OCI-LY7 (cell line): Measurements from ENCODE around the gene MINDY2. TPM values are rescaled to one million over a fixed set of nuclear protein-coding genes. Genes with fewer than 3 reads are reported as not detected.

Experiments
- BruUV-seq: library from RNA; stranded (reverse); fragments of 400-500 nt; replicated peaks from 2 replicates; lab custom pipeline; 2021; lab: Mats Ljungman, UMichigan
- CTCF ChIA-PET: fragments of 300-600 bp; sonication (Branson Sonifier 250); formaldehyde crosslinking; loops from one replicate; lab custom pipeline; 2022; ENCODE audit warnings: antibody characterized with exemption; ENCODE audit not compliant: unreplicated experiment; lab: Charles Lee
- POLR2A ChIA-PET: fragments of 300-600 bp; sonication (Branson Sonifier 250); formaldehyde crosslinking; loops from one replicate; lab custom pipeline; 2022; ENCODE audit warnings: antibody characterized with exemption; lab: Charles Lee
- DNase-seq: peaks from one replicate; pipeline ENCODE4 v3.0.0-alpha.2; 2015; ENCODE audit warnings: low spot score
- H2AFZ ChIP-seq: fragments of 200-600 bp; sonication (generic), shearing (Covaris generic); 2 replicates; pipeline ENCODE4 v1.6.1; 2014; ENCODE audit warnings: mild to moderate bottlenecking, antibody characterized with exemption, low read length, moderate library complexity
- H3K27ac ChIP-seq: fragments of 200-600 bp; sonication (generic); 2 replicates; pipeline ENCODE4 v1.5.1; 2014; ENCODE audit warnings: mixed run types, low read depth, mild to moderate bottlenecking, moderate library complexity, low read length, inconsistent platforms; ENCODE audit not compliant: poor library complexity, severe bottlenecking
- H3K36me3 ChIP-seq: fragments of 200-600 bp; sonication (generic); 2 replicates; pipeline ENCODE4 v1.6.1; 2014; ENCODE audit warnings: mild to moderate bottlenecking, antibody characterized with exemption, low read length, moderate library complexity, mixed read lengths; ENCODE audit not compliant: insufficient read depth
- H3K4me1 ChIP-seq: fragments of 200-600 bp; sonication (generic); 2 replicates; pipeline ENCODE4 v1.5.1; 2014; ENCODE audit warnings: mild to moderate bottlenecking, low read length; ENCODE audit not compliant: insufficient read depth, poor library complexity, severe bottlenecking
- H3K4me2 ChIP-seq: fragments of 200-600 bp; sonication (generic); 2 replicates; pipeline ENCODE4 v1.6.1; 2014; ENCODE audit warnings: mild to moderate bottlenecking, low read length
- H3K4me3 ChIP-seq: fragments of 200-600 bp; sonication (generic); 2 replicates; pipeline ENCODE4 v1.5.1; 2014; ENCODE audit warnings: mild to moderate bottlenecking, low read depth, low read length; ENCODE audit not compliant: poor library complexity, severe bottlenecking
- H3K79me2 ChIP-seq: fragments of 200-600 bp; sonication (generic); 2 replicates; pipeline ENCODE4 v1.6.1; 2016; ENCODE audit warnings: low read depth, mild to moderate bottlenecking, low read length, moderate library complexity, mixed read lengths; ENCODE audit not compliant: insufficient read depth
- H3K9me2 ChIP-seq: fragments of 200-600 bp; sonication (generic); 2 replicates; pipeline ENCODE4 v1.6.1; 2016; ENCODE audit warnings: mild to moderate bottlenecking, low read length, mixed read lengths; ENCODE audit not compliant: insufficient read depth
- H3K9me3 ChIP-seq: fragments of 200-600 bp; sonication (generic); 2 replicates; pipeline ENCODE4 v1.6.1; 2014; ENCODE audit warnings: mild to moderate bottlenecking, mixed run types, low read length, mixed read lengths
- H4K20me1 ChIP-seq: fragments of 200-600 bp; sonication (generic); 2 replicates; pipeline ENCODE4 v1.6.1; 2014; ENCODE audit warnings: mild to moderate bottlenecking, antibody characterized with exemption, low read length, moderate library complexity, mixed read lengths; ENCODE audit not compliant: insufficient read depth
- CTCF ChIP-seq: fragments of 200-600 bp; sonication (generic); conservative IDR thresholded peaks from 2 replicates; pipeline ENCODE4 v1.5.1; 2014; ENCODE audit warnings: mild to moderate bottlenecking, antibody characterized with exemption, low read length, moderate library complexity, mixed read lengths
- EZH2phosphoT487 ChIP-seq: fragments of 200-600 bp; sonication (generic); IDR thresholded peaks from 2 replicates; pipeline ENCODE4 v1.6.1; 2018; ENCODE audit warnings: low read depth, borderline replicate concordance, mild to moderate bottlenecking, mixed run types, antibody characterized with exemption, low read length, moderate library complexity, mixed read lengths
- intact Hi-C: fragments of 100-400 bp; cut with micrococcal nuclease; formaldehyde crosslinking; loops from one replicate; pipeline ENCODE4 v1.10.0; 2022; ENCODE audit not compliant: unreplicated experiment
- total RNA-seq, 2 experiments: library from RNA; depleted of rRNA in 1 of 2; stranded (reverse); fragments of >200 nt in 1 of 2; shearing (Covaris generic) in 1 of 2; gene quantifications; 2 replicates each; pipeline ENCODE4 v1.2.3, GENCODE V29; 2014 to 2022

MINDY2 gene
- total RNA-seq, 2 experiments from 2014 or later, result 10.5 to 15.7 TPM

DNA sequence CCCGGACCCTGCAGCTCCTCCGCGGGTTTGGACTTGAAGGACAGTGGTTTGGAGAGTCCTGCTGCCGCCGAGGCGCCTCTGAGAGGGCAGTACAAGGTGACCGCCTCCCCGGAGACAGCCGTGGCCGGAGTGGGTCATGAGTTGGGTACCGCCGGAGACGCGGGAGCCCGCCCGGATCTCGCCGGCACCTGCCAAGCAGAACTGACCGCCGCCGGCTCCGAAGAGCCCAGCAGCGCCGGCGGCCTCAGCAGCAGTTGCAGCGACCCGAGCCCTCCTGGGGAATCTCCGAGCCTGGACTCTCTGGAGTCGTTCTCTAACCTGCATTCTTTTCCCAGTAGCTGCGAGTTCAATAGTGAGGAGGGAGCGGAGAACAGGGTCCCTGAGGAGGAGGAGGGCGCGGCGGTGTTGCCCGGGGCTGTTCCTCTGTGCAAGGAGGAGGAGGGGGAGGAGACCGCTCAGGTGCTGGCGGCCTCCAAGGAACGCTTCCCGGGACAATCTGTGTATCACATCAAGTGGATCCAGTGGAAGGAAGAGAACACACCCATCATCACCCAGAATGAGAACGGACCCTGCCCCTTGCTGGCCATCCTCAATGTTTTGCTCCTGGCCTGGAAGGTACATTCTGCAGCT, 634 bp downstream of the MINDY2 start:
- peak overlapping the region; percentile 90 for H3K4me3 ChIP-seq
- H3K9me2 ChIP-seq, result no peaks in the 10 kb centered on the region
- POLR2A ChIA-PET, result interaction anchor here (0.6 to 2.0 kb wide), 14 partner anchors 9 to 641 kb away, joined by 3 to 12 read pairs (median 3); no protein-coding TSS in a partner anchor
- H3K4me2 ChIP-seq, result peak overlapping the region; percentile 88
- TF ChIP-seq CTCF (no peak), EZH2phosphoT487 (no peak)
- H3K36me3 ChIP-seq, result no peaks in the 10 kb centered on the region
- peak overlapping the region; percentile 31 for H3K27ac ChIP-seq
- BruUV-seq, result no TSS peak
- no peaks in the 10 kb centered on the region for H4K20me1 ChIP-seq
- CTCF ChIA-PET, result interaction anchor here (0.6 to 2.5 kb wide), 5 partner anchors 16 to 560 kb away, joined by 3 to 10 read pairs (median 4); no protein-coding TSS in a partner anchor
- H3K79me2 ChIP-seq, result peaks cover 14% of the 10 kb centered on the region; the same call in 1 of the 2 replicates
- peaks cover 34% of the 10 kb centered on the region for H3K4me1 ChIP-seq
- peak; percentile 22 for DNase-seq
- H3K9me3 ChIP-seq, result no peaks in the 10 kb centered on the region
- H2AFZ ChIP-seq, result peak overlapping the region; percentile 83
- intact Hi-C loops, result loop anchor here (1.0 to 5.0 kb wide), 3 partner anchors 23 to 499 kb away; partner anchors contain the start of gene SLTM

GRCh38 chr15:58773024-58773423, 1.9 kb downstream of the MINDY2 start:
- no TSS peak for BruUV-seq
- H3K4me2 ChIP-seq, result peak overlapping the region; percentile 88
- ChIA-PET POLR2A (no interaction called here), CTCF (no interaction called here)
- no peak for TF ChIP-seq CTCF
- no peak for TF ChIP-seq EZH2phosphoT487
- no peaks in the 10 kb centered on the region for H3K9me2 ChIP-seq
- H3K36me3 ChIP-seq, result no peaks in the 10 kb centered on the region
- intact Hi-C loops, result loop anchor here (5.0 kb wide), 1 partner anchor 501 kb away; no protein-coding TSS in a partner anchor
- H3K9me3 ChIP-seq, result no peaks in the 10 kb centered on the region
- H3K4me3 ChIP-seq, result peak overlapping the region; percentile 90
- DNase-seq, result no peak
- peaks cover 39% of the 10 kb centered on the region for H3K4me1 ChIP-seq
- H3K79me2 ChIP-seq, result peaks cover 20% of the 10 kb centered on the region; the same call in 1 of the 2 replicates
- no peak overlapping the region for H2AFZ ChIP-seq
- no peak overlapping the region for H3K27ac ChIP-seq
- H4K20me1 ChIP-seq, result no peaks in the 10 kb centered on the region

- Histone ChIP-seq H3K9me3 (no peaks in the 10 kb centered on the region), H3K27ac (no peak overlapping the region), H4K20me1 (no peaks in the 10 kb centered on the region), H3K4me1 (peaks cover 34% of the 10 kb centered on the region), H3K4me3 (no peak overlapping the region), H3K4me2 (0 out of 2 replicates have a peak overlapping the region, but pooled peaks have one; percentile 88), H3K36me3 (no peaks in the 10 kb centered on the region), H3K79me2 (peaks cover 22% of the 10 kb centered on the region; the same call in 1 of the 2 replicates), H2AFZ (no peak overlapping the region), H3K9me2 (no peaks in the 10 kb centered on the region)
- TF ChIP-seq CTCF (no peak), EZH2phosphoT487 (no peak)
- POLR2A ChIA-PET, result interaction anchor here (1.5 kb wide), 1 partner anchor 156 kb away, joined by 12 read pairs; no protein-coding TSS in a partner anchor
- intact Hi-C loops, result no loop called here
- BruUV-seq, result no TSS peak
- CTCF ChIA-PET, result no interaction called here
- no peak for DNase-seq
Measured at GRCh38 chr15:58775402-58775801, 4.3 kb downstream of the MINDY2 start.
